A673 (cell line): Measurements from ENCODE around the gene METTL26. TPM values are rescaled to one million over a fixed set of nuclear protein-coding genes. Genes with fewer than 3 reads are reported as not detected.

Experiments used
- BruUV-seq: library from RNA; stranded (reverse); fragments of 400-500 nt; replicated peaks from 2 replicates; lab custom pipeline; 2021; lab: Mats Ljungman, UMichigan
- CTCF ChIA-PET: fragments of 300-600 bp; sonication (Branson Sonifier 250); formaldehyde crosslinking; loops from one replicate; lab custom pipeline; 2022; ENCODE audit warnings: antibody characterized with exemption; lab: Charles Lee
- POLR2A ChIA-PET: fragments of 300-600 bp; sonication (Branson Sonifier 250); formaldehyde crosslinking; loops from one replicate; lab custom pipeline; 2022; ENCODE audit warnings: antibody characterized with exemption; ENCODE audit not compliant: low non-redundant PET; lab: Charles Lee
- DNase-seq: peaks from one replicate; pipeline ENCODE4 v3.0.0-alpha.2; 2015; ENCODE audit warnings: low spot score
- H3K27ac ChIP-seq: fragments of 200-600 bp; sonication (generic); 2 replicates; pipeline ENCODE4 v1.5.1; 2016; ENCODE audit warnings: mixed run types, low read depth, mild to moderate bottlenecking, mixed read lengths, antibody characterized with exemption, low read length; ENCODE audit not compliant: poor library complexity, severe bottlenecking
- H3K27me3 ChIP-seq: fragments of 200-600 bp; sonication (generic); replicated peaks from 2 replicates; pipeline ENCODE4 v1.6.1; 2017; ENCODE audit warnings: mixed run types, low read depth, mild to moderate bottlenecking, mixed read lengths, antibody characterized with exemption, low read length; ENCODE audit not compliant: insufficient read depth, poor library complexity
- H3K36me3 ChIP-seq: fragments of 200-600 bp; sonication (generic); 2 replicates; pipeline ENCODE4 v1.6.1; 2016; ENCODE audit warnings: mixed run types, mild to moderate bottlenecking, mixed read lengths, antibody characterized with exemption, low read length; ENCODE audit not compliant: insufficient read depth, poor library complexity, severe bottlenecking
- H3K4me1 ChIP-seq: fragments of 200-600 bp; sonication (generic); 2 replicates; pipeline ENCODE4 v1.6.1; 2017; ENCODE audit warnings: mixed run types, mild to moderate bottlenecking, mixed read lengths, antibody characterized with exemption, low read length; ENCODE audit not compliant: insufficient read depth, poor library complexity, severe bottlenecking
- H3K4me3 ChIP-seq: fragments of 200-600 bp; sonication (generic); 2 replicates; pipeline ENCODE4 v1.5.1; 2016; ENCODE audit warnings: low read depth, mixed run types, mild to moderate bottlenecking, mixed read lengths, low read length; ENCODE audit not compliant: poor library complexity, severe bottlenecking
- H3K9me3 ChIP-seq: fragments of 200-600 bp; sonication (generic); 2 replicates; pipeline ENCODE4 v1.6.1; 2016; ENCODE audit warnings: mixed run types, low read depth, mild to moderate bottlenecking, mixed read lengths, antibody characterized with exemption, low read length; ENCODE audit not compliant: poor library complexity, severe bottlenecking
- EZH2 ChIP-seq: fragments of 200-600 bp; sonication (generic); IDR thresholded peaks from 2 replicates; pipeline ENCODE4 v1.6.1; 2017; ENCODE audit warnings: borderline replicate concordance, low read depth, mild to moderate bottlenecking, mixed read lengths, antibody characterized with exemption, low read length; ENCODE audit not compliant: poor library complexity, severe bottlenecking
- intact Hi-C: fragments of 100-400 bp; cut with micrococcal nuclease; formaldehyde crosslinking; loops from one replicate; pipeline ENCODE4 v1.10.0; 2022; ENCODE audit not compliant: unreplicated experiment
- total RNA-seq: library from RNA; stranded (reverse); gene quantifications from 2 replicates; pipeline ENCODE4 v1.2.3, GENCODE V29; 2021
- TF ChIP-seq, protein P1 (sequence below): fragments of 300-800, 200-600 bp; sonication (generic); conservative IDR thresholded peaks from 2 replicates; pipeline ENCODE4 v1.5.1; 2017; ENCODE audit warnings: low read depth, mild to moderate bottlenecking, antibody characterized with exemption, low read length, moderate library complexity, mixed read lengths

METTL26 gene
- total RNA-seq, 1 experiment from 2014 or later = 138 TPM

DNA sequence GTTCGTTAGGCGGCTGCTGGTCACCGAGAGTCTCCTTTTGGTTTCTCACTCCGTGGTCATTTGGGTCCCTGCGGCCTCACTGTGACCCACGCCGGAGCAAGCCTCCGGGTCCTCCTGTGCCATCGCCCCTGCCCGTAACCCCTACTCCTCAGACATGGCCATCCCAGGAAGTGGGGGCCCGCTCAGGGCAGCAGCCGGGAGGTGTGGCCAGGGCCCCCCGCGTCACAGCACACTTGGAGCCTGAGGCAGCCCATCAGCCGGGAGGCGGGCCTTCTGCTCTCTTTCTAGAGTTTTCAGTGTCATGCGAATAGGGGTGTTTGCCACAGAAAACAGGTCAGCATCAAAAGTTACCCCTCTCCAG lies 13.2 kb downstream of the METTL26 start:
- Histone ChIP-seq H3K4me3 (no peak overlapping the region), H3K27me3 (no peaks in the 10 kb centered on the region), H3K4me1 (peaks cover 5% of the 10 kb centered on the region), H3K9me3 (no peaks in the 10 kb centered on the region), H3K36me3 (peaks cover 4% of the 10 kb centered on the region), H3K27ac (no peak overlapping the region)
- no peak for DNase-seq
- CTCF ChIA-PET = no interaction called here
- no TSS peak for BruUV-seq
- intact Hi-C loops = no loop called here
- TF ChIP-seq, protein P1, sequence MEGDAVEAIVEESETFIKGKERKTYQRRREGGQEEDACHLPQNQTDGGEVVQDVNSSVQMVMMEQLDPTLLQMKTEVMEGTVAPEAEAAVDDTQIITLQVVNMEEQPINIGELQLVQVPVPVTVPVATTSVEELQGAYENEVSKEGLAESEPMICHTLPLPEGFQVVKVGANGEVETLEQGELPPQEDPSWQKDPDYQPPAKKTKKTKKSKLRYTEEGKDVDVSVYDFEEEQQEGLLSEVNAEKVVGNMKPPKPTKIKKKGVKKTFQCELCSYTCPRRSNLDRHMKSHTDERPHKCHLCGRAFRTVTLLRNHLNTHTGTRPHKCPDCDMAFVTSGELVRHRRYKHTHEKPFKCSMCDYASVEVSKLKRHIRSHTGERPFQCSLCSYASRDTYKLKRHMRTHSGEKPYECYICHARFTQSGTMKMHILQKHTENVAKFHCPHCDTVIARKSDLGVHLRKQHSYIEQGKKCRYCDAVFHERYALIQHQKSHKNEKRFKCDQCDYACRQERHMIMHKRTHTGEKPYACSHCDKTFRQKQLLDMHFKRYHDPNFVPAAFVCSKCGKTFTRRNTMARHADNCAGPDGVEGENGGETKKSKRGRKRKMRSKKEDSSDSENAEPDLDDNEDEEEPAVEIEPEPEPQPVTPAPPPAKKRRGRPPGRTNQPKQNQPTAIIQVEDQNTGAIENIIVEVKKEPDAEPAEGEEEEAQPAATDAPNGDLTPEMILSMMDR = no peak
- no peak for TF ChIP-seq EZH2
- POLR2A ChIA-PET = no interaction called here

DNA sequence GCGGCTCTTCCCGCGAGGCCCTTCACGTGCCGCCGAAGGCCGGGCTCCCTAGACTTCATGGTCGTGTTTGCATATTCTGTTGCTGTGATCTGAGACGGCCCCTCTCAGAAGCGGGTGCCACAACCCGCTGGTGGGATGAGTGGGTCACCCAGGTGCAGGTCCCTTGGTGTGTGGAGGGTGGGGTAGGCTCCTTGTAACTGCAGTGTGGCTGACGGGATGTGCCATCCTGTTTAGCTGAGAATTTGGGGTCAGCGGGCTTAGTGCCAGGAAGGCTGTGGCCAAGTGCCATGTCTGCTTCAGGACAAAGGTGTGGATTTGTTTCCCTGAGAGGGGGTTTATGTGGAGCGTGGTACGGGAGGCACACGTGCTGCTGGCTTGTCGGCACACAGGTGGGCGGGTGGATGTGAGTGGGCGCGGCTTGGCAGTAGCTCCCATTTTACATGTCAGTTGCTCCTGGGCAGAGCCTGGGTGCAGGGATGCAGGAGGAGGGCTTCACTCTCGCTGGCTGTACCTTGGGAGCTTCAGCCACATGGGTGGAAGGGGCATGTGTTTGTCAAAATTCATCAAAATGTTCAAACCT lies 14.5 kb downstream of the METTL26 start:
- ChIA-PET CTCF (no interaction called here), POLR2A (no interaction called here)
- H3K9me3 ChIP-seq = no peaks in the 10 kb centered on the region
- no peak overlapping the region for H3K4me3 ChIP-seq
- H3K27ac ChIP-seq = no peak overlapping the region
- peaks cover 5% of the 10 kb centered on the region for H3K4me1 ChIP-seq
- DNase-seq = no peak
- H3K27me3 ChIP-seq = no peaks in the 10 kb centered on the region
- intact Hi-C loops = no loop called here
- BruUV-seq = no TSS peak
- peaks cover 4% of the 10 kb centered on the region for H3K36me3 ChIP-seq
- TF ChIP-seq, protein P1 = no peak
- TF ChIP-seq EZH2 = no peak

DNA sequence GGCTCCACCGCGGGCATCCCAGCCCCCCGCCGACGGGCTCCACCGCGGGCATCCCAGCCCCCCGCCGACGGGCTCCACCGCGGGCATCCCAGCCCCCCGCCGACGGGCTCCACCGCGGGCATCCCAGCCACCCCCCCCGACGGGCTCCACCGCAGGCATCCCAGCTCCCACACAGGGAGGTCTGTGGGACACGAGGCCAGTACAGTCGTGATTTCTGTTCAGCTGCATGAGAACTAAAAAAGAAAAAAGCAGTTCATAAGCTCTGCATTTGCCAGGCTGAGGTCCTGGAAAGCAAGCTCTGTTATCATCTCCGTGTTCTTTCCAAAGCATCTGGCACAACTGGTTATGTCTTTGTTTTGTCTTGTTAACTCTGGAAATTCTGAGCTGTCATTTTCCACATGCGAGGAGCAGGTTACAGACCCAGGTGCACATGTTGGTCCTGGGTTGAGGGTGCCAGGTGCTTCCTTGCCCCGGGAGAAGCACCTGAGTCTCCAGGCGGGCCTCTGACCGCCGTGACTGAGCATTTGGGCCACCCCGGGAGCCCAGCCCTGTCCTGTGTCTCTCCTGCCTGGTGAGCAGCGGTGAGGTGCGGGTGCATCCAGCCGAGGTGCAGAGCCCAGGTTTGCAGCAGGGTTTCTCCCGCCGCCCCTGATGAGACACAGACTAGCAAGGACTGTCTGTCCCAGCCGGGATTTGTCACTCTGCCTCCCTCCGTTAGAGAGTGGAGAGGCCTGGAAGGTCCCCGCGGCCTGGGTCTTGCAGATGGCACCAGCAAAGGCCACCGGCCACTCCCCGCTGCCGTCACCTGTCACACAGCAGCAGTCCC lies 15.2 kb downstream of the METTL26 start:
- no peaks in the 10 kb centered on the region for H3K27me3 ChIP-seq
- H3K36me3 ChIP-seq = peaks cover under 1% of the 10 kb centered on the region
- no peak for DNase-seq
- peaks cover 5% of the 10 kb centered on the region for H3K4me1 ChIP-seq
- POLR2A ChIA-PET = no interaction called here
- CTCF ChIA-PET = no interaction called here
- no TSS peak for BruUV-seq
- no peaks in the 10 kb centered on the region for H3K9me3 ChIP-seq
- no peak overlapping the region for H3K27ac ChIP-seq
- TF ChIP-seq EZH2 = no peak
- TF ChIP-seq, protein P1 = no peak
- H3K4me3 ChIP-seq = no peak overlapping the region
- intact Hi-C loops = no loop called here
